ENCODE results near the gene SCAPER.

SCAPER gene

DNA sequence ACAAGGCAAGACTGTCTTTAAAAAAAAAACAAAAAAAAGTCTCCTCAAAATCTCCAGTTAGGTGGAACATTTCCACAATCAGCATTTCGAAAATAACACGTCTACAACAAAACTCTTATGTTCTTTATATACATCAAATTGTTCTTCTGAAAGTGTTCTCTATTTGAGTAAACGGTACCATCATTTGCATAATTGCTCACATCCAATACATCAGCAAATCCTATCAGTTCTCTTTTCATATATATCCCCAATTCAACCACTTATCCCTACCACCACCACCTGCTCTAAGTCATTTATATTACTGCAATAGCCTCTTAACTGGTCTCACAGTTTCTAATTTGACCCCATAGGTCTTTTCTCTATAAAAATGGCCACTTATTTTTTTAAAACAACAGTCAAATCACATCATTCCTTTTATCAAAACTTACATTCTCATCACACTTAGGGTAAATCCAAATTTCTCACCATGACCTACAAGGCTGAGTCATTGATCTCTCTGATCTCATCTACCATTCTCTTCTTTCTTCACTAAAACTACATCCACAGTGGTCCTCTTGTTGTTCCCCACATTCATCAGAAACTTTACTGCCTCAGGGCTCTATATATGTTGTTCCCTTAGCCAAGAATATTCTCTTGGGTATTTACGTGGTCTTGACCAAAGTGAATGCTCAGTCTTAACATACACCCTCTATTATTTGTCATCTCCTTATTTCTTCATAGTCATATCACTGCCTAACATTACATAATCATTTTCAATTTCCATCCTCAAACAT lies 237.0 kb downstream of the SCAPER start:
- DNase-seq, result no peak

DNA sequence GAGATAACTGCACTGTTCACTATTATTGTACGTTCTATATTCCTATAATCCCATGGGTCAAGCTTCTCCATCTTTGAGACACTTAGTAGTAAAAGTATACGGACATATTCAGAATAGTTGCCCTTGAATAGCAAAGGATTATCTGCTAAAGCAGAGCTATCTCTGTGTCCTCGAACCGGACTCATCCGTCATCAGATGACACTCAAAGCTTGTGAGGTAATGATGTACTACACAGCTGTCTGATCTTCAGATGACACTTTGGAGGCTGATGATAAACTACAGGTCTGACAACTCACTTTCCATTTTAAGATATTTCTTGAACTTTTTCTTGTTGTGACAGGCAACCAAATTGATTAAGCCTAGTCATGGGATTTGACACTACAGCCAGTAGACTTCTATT lies 240.2 kb downstream of the SCAPER start:
- no peak for DNase-seq

DNA sequence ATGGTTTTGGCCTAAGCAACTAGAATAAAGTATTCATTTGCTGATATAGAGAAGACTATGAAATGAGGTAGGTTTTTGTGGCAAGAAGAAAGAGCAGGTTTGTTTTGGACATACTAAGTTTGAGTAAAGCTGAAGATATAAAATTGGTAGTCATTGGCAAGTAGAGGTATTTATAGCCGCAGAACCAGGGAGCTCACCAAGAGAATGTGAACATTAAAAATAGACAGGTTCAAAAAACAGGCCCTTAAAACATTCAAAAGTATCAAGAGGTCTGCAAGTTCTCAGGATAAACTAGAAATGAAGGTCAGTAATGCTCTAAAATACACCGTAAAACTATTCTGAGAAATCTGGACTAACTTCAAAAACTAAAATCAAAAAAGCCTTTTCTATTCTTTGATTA lies 240.7 kb downstream of the SCAPER start:
- DNase-seq, result no peak

DNA sequence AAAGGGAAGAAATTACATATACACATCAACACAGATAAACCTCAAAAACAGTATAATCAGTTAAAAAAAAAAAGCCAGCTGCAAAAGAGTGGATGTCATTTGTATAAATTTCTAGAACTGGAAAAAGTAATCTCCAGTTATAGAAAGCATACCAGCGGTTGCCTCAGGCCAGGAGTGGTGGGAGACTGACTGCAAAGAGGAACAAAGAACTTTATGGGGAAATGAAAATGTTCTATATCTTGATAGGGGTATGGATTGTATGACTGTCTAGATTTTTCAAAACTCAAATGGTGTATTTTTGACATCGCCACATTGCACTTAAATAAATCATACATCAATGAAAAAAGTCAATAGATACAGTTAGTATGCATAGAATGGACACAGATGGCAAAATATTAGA lies 241.6 kb downstream of the SCAPER start:
- no peak for DNase-seq

DNA sequence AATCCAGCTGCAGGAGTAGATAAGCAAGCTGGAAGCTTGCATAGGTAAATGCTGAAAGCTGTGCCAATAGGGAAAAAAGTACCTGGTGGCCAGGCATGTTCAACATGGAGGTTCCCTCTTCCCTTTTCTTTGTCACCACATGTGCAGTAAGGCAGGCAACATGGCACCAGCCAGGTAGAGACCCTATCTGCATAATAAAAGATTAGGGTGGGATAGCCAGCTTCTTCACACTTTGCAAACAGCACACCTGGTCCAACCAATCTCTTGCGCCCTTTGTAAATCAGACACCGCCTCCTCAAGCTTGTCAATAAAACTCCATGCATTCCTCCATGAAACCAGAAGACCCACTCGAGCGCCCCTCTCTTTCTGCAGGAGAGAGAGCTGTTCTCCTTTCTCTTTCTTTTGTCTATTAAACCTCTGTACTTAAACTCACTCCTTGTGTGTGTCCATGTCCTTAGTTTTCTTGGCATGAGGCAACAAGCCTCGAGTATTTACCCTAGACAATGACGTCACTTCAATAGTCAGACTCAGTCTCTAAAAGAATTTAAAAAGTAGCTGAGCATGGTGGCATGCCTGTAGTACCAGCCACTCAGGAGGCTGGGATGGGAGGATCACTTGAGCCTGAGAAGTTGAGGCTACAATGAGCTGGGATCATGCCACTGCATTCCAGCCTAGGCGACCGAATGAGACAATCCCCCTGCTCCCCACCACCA lies 256.3 kb downstream of the SCAPER start:
- no peak for DNase-seq

DNA sequence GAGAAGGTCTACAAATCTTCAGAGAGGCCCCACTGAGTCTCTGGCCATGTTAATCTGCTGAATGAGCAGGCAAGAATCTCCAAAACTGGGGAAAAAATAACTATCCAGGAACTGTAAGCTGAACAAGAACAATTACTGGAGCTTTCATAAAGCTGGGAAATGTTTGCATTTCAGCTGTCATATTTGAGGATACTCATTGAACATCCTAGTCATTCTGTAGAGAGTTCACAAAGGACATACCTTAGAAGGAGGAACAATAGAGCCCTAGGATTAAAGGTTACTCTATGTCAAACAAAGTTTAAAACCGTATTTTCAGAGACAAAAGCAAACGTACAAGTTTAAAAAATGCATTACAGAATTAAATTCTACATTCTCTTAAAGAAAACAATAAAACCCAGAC lies 257.5 kb downstream of the SCAPER start:
- no peak for DNase-seq

DNA sequence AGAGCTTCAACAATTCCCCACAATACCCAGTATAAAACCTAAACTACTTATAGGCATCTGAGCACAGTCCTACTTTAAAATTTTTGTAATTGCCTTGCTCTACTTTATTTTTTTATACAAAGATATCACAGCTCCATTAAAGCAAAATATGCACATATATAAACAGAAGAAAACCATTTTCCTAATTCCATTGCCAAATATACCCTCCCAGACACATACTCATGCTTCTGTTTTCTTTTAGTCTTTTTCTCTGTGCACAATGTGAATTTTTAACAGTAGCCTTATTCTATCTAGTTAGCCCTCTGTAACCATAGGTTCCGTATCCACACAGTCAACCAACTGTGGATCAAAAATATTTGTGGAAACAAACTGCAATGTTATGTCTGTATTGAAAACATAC lies 260.5 kb downstream of the SCAPER start:
- no peak for DNase-seq

DNA sequence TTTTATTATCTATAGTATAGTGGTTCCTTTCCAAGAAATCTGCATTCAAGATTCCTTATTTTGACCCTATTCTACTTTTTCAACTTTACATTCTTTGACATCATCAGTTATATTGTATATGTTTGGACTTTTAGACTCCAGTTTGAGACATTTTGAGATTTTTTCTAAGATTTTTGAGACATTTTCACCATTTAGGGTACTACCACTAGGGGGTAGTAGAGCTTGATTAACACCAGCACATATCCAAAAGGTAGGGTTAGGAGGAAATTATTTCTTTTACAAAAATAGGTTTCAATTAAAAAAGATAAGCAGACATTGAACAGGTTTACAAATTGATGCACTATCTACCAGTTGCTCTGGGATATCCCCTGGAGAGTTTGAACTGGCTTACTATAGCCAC lies 262.5 kb downstream of the SCAPER start:
- DNase-seq, result no peak

DNA sequence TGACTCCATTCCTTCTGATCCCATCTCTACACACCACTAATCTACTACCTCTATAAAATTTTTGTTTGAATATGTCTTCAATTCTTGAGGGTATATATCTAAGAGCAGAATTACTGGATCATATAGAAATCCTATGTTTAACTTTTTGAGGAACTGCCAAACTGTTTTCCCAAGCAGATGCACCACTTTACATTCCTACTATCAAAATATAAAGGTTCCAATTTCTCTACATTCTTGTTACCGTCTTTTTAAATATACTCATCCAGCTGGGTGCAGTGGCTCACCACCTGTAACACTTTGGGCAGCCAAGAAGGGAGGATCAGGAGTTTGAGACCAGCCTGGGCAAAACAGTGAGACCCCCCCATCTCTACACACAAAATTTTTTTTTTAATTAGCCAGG lies 268.0 kb downstream of the SCAPER start:
- no peak for DNase-seq

DNA sequence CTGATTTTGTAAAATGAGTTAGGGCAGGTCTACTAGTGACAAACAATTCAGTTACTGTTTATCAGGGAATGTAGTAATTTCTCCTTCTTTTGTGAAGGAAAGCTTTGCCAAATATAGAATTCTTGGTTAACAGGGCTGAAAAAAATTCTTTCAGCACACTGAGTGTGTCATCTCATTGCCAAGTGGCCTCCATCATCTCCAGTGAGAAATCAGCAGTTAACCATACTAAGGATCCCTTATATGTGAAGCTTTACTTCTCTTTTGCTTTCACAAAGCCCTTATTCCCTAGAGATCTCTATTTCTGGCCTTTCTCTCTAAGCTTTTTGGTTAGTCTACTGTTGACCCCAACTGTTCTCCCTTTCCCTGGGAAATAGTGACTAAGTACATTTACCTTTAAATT lies 269.1 kb downstream of the SCAPER start:
- no peak for DNase-seq

DNA sequence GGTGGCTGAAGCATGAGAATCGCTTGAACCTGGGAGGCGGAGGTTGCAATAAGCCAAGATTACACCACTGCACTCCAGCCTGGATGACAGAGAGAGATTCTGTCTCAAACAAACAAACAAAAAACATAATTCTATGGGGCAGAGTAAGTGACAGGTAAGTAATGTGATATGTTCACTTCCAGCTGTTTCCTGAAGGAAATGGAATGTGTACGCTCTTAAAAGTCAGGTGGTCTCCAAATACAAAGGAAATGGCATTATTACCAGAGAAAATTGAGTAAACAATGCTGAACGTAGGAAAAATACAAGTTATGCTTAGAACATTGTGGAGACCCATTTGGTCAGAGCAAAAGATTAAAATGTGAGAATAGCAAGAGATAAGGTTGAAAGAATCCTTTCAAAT lies 278.5 kb downstream of the SCAPER start:
- no peak for DNase-seq

DNA sequence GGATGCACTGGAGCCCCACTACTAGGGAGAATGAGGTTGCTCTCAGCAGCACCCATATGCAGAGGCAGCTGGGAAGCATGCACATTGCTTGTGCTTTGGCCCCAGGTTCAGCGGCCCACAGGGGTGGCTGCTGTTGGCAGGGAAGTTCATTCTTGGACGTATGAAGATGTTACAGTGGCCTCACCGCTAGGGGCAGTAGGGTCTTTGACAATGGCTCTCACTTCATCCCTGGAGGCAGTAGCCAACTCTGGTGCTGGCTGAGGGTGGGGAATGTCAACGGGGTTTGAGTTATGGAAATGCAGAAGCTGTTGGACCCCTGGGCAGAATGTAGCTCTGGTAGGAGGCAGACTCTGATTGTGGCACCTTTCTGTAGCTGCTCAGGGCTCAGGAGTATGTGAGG lies 279.9 kb downstream of the SCAPER start:
- DNase-seq, result no peak

DNA sequence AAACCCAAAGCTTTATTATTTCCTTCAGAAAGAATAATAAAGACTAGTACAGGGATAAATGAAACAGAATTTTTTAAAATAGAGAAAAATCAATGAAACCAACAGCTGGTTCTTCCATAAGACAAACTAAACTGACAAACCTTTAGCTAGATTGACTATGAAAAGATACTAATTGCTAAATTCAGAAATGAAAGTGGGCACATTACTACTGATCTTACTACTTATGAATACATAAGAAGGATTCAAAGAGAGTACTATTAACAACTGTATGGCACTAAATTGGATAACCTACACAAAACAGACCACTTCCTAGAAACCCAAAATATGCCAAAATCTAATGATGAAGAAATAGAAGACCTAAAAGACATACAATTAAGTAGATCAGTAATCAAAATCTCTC lies 290.4 kb downstream of the SCAPER start:
- DNase-seq, result no peak

DNA sequence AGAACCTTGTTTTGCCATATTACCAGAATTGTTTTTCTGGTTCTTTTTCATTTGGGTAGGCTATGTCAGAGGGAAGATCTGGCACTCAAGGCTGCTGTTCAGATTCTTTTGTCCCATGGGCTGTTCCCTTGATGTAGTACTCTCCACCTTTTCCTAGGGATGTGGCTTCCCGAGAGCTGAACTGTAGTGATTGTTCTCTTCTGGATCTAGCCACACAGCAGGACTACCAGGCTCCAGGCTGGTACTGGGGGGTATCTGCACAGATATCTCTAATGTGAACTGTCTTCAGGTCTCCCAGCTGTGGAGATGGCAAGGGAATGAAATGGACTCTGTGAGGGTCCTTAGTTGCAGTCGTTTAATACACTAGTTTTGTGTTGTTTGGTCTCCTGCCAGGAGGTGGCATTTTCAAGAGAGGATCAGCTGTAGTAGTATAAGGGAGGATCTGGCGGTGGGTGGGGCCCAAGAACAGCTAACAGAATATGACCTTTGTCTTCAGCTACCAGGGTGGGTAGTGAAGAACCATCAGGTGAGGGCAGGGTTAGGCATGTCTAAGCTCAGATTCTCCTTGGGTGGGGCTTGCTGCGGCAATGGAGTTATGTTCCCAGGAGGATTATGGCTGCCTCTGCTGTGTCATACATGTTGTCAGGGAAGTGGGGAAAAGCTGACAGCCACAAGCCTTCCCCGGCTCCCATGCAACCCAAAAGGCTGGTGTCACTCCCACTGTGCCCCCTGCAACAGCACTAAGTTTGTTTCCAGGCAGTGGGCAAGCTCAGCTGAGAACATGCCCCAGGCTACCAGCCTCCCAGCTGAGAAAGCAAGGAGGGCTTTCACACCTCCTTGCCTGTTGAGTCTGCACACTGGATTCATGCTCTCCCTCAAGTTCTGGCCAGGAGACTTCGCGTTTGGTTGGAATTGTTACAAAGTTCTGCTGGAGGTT lies 316.1 kb downstream of the SCAPER start:
- DNase-seq, result no peak

DNA sequence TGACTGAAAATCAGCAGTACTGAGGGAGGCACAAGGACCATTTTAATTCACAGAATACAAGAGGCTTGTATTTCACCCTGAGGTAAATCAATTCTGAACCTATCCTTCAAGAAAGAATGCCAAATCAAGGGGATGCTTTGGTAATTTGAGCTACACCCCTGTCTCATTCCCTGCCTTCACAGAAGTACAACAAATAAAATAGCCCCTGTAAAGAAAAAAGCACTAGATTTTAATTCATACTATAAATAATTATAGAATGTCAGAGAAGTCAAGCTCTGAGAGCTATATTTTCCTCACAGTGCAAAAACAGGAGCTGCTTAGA lies 319.6 kb downstream of the SCAPER start:
- DNase-seq, result no peak

DNA sequence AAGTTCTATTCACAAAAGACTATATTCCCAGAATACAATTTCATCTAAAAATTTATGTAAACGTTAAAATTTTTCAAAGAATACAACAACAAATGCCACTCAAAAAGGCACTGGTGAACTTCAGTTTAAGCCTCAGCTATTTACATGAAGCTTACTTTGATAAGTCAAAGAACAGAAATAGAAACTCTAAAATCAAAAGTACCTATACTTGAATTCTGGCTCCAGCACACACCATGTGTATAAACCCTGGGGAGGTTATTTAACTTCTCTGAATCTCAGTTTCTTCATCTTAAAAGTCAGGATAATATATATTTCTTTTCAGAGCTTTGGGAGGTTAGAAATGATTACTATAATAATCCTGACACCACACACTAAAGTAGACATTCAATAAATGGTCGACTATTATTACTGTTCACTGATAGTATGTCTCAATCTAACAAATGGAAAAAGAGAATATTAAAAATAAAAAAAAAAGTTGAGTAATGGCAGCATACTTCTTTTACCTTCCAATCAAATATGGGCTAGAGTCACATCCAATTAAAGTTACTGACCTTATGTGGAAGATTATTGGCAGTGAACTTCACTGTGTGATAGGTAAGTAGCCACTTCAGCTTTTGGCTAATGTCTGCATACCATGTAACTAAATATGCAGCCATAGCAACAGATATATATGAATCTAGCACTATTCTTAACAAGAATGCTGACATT lies 320.1 kb downstream of the SCAPER start:
- no peak for DNase-seq

DNA sequence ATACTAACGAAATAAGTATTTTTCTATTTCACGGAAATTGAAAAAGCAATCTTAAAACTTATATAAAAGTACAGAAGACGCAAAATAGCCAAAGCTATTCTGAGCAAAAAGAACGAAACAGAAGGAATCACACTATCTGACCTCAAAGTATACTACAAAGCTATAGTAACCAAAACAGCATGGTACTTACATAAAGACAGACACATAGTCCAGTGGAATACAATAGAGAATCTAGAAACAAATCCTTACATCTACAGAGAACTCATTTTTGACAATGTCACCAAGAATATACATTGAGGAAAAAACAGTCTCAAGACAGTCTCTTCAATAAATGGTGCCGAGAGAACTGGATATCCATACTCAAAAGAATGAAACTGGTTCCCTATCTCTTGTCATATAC lies 322.6 kb downstream of the SCAPER start:
- no peak for DNase-seq

DNA sequence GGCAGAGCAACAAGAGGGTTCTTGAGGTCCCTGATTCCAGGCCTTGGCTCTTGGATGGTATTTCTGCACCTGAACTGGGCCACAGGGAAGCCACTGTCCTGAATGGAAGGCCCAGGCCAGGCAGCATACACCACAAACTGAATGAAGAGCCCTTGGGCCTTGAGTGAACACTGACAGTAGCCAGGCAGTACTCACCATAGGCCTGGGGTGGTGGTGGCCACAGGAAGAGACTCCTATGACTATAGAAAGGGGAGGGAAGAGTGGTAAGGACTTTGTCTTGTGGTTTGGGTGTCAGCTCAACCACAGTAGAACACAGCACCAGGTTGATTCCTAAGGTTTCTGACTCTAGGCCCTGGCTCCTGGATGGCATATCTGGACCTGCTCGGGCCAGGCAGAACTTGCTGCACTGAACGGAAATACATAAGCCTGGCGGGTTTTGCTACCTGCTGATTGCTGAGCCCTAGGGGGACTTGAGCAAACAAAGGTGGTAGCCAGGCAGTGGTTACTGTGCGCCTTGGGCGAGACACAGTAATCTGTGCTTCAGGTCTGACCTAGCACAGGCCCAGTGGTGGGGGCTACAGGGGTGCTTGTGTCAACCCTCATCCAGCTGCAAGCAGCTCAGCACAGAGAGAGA lies 327.1 kb downstream of the SCAPER start:
- DNase-seq, result no peak

DNA sequence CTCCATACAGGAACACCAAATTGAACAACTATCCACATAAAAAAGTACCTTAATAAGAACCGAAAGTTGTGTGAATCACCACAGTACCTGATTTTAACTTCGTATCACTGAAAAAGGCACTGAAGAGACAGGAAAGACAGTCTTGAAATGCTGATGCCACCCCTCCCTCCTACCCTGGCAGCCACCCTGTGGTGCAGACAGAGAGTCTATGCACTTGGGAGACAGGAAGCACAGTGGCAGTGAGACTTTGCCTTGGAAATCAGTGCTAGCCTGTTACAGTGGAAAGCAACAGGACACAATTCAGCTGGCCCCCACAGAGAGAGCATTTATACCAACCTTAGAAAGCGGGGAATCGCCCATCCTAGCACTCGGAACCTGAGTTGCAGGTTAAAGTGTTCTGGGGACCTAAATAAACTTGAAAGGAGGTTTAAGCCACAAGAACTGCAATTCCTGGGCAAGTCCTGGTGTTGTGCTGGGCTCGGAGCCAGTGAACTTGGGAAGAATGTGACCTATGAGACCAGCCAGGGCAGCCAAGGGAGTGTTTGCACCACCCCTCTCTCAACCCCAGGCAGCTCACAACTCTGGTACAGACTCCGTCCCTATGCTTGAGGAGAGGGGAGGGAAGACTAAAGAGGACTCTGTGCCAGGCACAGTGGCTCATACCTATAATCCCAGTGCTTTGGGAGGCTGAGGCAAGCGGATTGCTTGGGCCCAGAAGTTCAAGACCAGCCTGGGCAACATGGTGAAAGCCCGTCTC lies 328.4 kb downstream of the SCAPER start:
- DNase-seq, result no peak

DNA sequence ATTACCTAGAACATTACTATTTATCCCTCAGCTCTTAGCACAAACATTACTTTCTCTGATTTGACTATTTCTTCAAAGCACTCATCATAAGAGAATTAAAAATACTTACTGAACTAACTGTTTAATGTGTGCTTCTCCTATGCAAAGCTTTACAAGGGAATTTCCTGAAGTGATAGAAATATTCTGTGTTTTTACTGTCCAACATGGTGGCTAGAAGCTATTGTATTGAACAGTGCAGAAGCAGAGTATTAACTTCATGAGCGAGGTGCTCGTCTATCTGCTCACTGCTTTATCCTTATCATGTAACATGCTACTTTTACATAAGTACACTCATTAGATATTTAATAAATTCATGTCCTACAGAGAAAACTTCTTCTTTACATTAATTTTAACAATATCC lies 329.5 kb downstream of the SCAPER start:
- no peak for DNase-seq

DNA sequence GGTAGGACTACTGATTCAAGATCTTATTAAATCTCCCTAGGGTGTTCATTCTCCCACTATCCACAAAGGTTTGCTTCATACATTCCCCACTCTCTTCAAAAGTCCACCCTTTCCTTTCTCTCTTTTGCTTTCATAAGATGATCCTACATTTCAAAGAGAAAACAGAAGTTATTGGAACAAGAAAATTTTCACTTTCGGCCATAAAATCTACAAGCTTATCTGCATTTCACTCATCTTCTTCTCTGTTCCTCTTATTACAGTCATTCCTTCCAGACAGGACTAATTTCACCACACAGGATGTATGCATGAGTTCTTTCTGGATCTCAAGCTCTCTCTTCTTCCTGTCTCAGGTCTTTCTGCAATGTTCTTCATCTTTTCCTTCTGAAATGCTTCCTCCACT lies 329.9 kb downstream of the SCAPER start:
- no peak for DNase-seq

DNA sequence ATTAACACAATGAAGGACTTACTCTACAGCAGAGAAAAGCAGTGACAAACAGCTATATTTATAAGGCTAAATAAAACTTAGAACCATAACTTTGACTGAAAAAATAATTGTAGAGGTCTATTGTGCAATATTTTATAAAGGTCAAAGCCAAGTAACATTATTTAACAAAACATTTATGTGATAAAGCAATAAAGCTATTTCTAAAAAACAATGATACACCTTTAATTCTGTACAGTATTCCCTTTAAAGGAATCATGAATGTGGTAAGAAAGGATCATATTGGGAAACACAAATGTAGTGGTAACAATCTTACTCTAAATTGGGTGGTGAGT lies 332.2 kb downstream of the SCAPER start:
- no peak for DNase-seq
